Heart left ventricle (tissue), 16 donors: ENCODE results near the gene CAPN10. TPM values are rescaled to one million over a fixed set of nuclear protein-coding genes. Genes with fewer than 3 reads are reported as not detected.

Experiments used
- ATAC-seq, 4 donors: fragments of 200-7000 bp; cut with Tn5 transposase; one replicate each; pipeline ENCODE4 v1.9.1; 2020 to 2022; ENCODE audit warnings: moderate library complexity in 4 of 4, mild to moderate bottlenecking in 3 of 4, moderate number of reproducible peaks in 1 of 4
- DNase-seq, 5 donors: peaks; one replicate each; pipeline ENCODE4 v3.0.0-alpha.2; 2020
- H3K27ac ChIP-seq, 12 donors: fragments of 200-600 bp; sonication (generic) in 4 of 12; one replicate each; pipeline versions ENCODE4 v1.5.0 to v1.8.0; 2016 to 2022; ENCODE audit warnings: mild to moderate bottlenecking in 2 of 12
- H3K27me3 ChIP-seq, 9 donors: fragments of 200-600 bp; sonication (generic) in 2 of 9; one replicate each; pipeline versions ENCODE4 v1.5.1 to v1.8.0; 2016 to 2022; ENCODE audit warnings: mild to moderate bottlenecking in 3 of 9
- H3K36me3 ChIP-seq, 9 donors: fragments of 200-600 bp; sonication (generic) in 2 of 9; one replicate each; pipeline versions ENCODE4 v1.5.0 to v1.8.0; 2018 to 2022; ENCODE audit warnings: mild to moderate bottlenecking in 2 of 9
- H3K4me1 ChIP-seq, 12 donors: fragments of 200-600 bp; sonication (generic) in 4 of 12; one replicate each; pipeline versions ENCODE4 v1.5.0 to v1.8.0; 2016 to 2022; ENCODE audit warnings: mild to moderate bottlenecking in 3 of 12
- H3K4me3 ChIP-seq, 12 donors: fragments of 200-600 bp; sonication (generic) in 4 of 12; one replicate each; pipeline versions ENCODE4 v1.5.0 to v1.8.0; 2017 to 2022; ENCODE audit warnings: mild to moderate bottlenecking in 9 of 12, moderate library complexity in 4 of 12
- H3K9me3 ChIP-seq, 12 donors: fragments of 200-600 bp; sonication (generic) in 4 of 12; one replicate each; pipeline versions ENCODE4 v1.5.0 to v1.8.0; 2016 to 2022; ENCODE audit warnings: mild to moderate bottlenecking in 1 of 12
- CTCF ChIP-seq, 12 donors: fragments of 200-600 bp; sonication (generic) in 4 of 12; IDR thresholded peaks; one replicate each; pipeline versions ENCODE4 v1.5.0 to v1.8.0; 2018 to 2022; ENCODE audit warnings: antibody characterized with exemption in 12 of 12, mild to moderate bottlenecking in 5 of 12
- POLR2A ChIP-seq, 2 donors: fragments of 450-650 bp; IDR thresholded peaks; one replicate each; pipeline ENCODE4 v1.6.1; 2017; ENCODE audit warnings: antibody characterized with exemption in 2 of 2, mild to moderate bottlenecking in 2 of 2, moderate library complexity in 2 of 2
- WGBS, 4 donors: extraction: QIAGEN DNeasy Blood & Tissue Kit in 2 of 4; methylation state at CpG; one replicate each; pipeline versions ENCODE4 v1.1.5 to v1.1.7; 2013 to 2018; 5-methylcytosine and 5-hydroxymethylcytosine counted together
- intact Hi-C, 10 donors: fragments of 100-400 bp; cut with DNase I; formaldehyde crosslinking; loops; one replicate each; pipeline versions ENCODE4 v1.11.1 to v1.14.2; 2022
- polyA plus RNA-seq, 2 donors: library from polyadenylated mRNA; stranded (reverse); fragments of 200-250 nt; gene quantifications; one replicate each; pipeline ENCODE4 v1.2.3, GENCODE V29; 2013
- total RNA-seq, 9 donors: library from RNA; depleted of rRNA in 2 of 9; stranded (reverse); fragments of >200 nt in 2 of 9; fragmentation: NEBNext Ultra II Directional in 3 of 9; extraction: Animal tissue kit (Norgen Biotek cat#: 25700) in 3 of 9; gene quantifications; one replicate each; pipeline versions ENCODE4 v1.1.0 to v1.2.4, GENCODE V29; 2016 to 2023
- donor health status: ischemic (EF 13 %, LVEDD 7.1; RV severe dilation, severe dysfunction).
- donor health status: healthy with polysubstance abuse.
- donor health status: DM: no; HTN: yes; CAD: no.
- donor health status: DM: no; HTN: no; CAD: no.
- donor health status: ischemic (EF 25% LVEDD 6.9; RV normal size, moderate dysfunction).
- donor health status: ischemic (EF 25% LVEDD 5.7; RV mildly dilated, moderate dysfunction).
- donor health status: healthy.
- donor health status: DM: yes; HTN: yes; CAD: no.
- donor health status: ischemic (EF 35%, LVEDD 5.7; RV mildly dilated, moderate dysfunction).
- donor health status: nonischemic (EF 11% LVEDD 7.7; RV severe dilation, severe dysfunction).
- donor health status: DM: yes; HTN: yes; CAD: no.
- donor health status: PGD.
- donor health status: ischemic (EF 29% LVEDD 5.4; RV normal size, mild dysfunction).
- donor health status: nonischemic (EF 23%, LVEDD 6.1; RV moderate dilation, normal function).

Gene CAPN10
- total and polyA plus RNA-seq, 11 donors: 14.9 to 39.7 (median 21.9) TPM

GRCh38 chr2:240579771-240580614 is 6.5 kb upstream of the CAPN10 start:
- DNase-seq (peak in 3 of 5 donors; percentile 69 to 78 (median 77)), ATAC-seq (peak; percentile 60 to 89 (median 85))
- Histone ChIP-seq H3K4me1 (peaks cover 4 to 48% (median 27%) of the 10 kb centered on the region in 12 donors), H3K27me3 (no peaks in the 10 kb centered on the region), H3K9me3 (peaks cover 0 to 9% (median 0%) of the 10 kb centered on the region in 12 donors), H3K36me3 (peaks cover 0 to 43% (median 28%) of the 10 kb centered on the region in 9 donors), H3K27ac (peak overlapping the region; percentile 40 to 87 (median 75)), H3K4me3 (peak overlapping the region in 1 of 12 donors; percentile 5)
- TF ChIP-seq CTCF (IDR thresholded peaks at IDR 0.05): peak in 2 of 12 donors; percentile 17 to 28
- no peak for TF ChIP-seq POLR2A (IDR thresholded peaks at IDR 0.05)
- intact Hi-C loops: loop anchor here in 1 of 10 donors (10.0 kb wide), 1 partner anchor 345 kb away; no protein-coding TSS in a partner anchor
- 63 to 68% (median 65%) methylated on average over 27 of the region's 27 CpGs for WGBS, 4 donors

- WGBS, 4 donors: 86 to 96% (median 89%) methylated on average over 5 of the region's 5 CpGs
- DNase-seq (no peak), ATAC-seq (no peak)
- Histone ChIP-seq H3K36me3 (peaks cover 0 to 26% (median 14%) of the 10 kb centered on the region in 9 donors), H3K27me3 (no peaks in the 10 kb centered on the region), H3K4me1 (peaks cover 7 to 56% (median 34%) of the 10 kb centered on the region in 12 donors), H3K4me3 (no peak overlapping the region), H3K9me3 (peaks cover 0 to 9% (median 0%) of the 10 kb centered on the region in 12 donors), H3K27ac (no peak overlapping the region)
- TF ChIP-seq CTCF (IDR thresholded peaks at IDR 0.05) (no peak), POLR2A (IDR thresholded peaks at IDR 0.05) (no peak)
- intact Hi-C loops: loop anchor here in 1 of 10 donors (10.0 kb wide), 1 partner anchor 347 kb away; no protein-coding TSS in a partner anchor
Observed at GRCh38 chr2:240581811-240582210, 4.7 kb upstream of the CAPN10 start.

- Histone ChIP-seq H3K27ac (no peak overlapping the region), H3K4me3 (no peak overlapping the region), H3K27me3 (no peaks in the 10 kb centered on the region), H3K36me3 (peaks cover 0 to 16% (median 5%) of the 10 kb centered on the region in 9 donors), H3K9me3 (peaks cover 0 to 9% (median 0%) of the 10 kb centered on the region in 12 donors), H3K4me1 (peaks cover 7 to 61% (median 41%) of the 10 kb centered on the region in 12 donors)
- 82 to 91% (median 90%) methylated on average over 3 of the region's 3 CpGs for WGBS, 4 donors
- DNase-seq (no peak), ATAC-seq (no peak)
- intact Hi-C loops: loop anchor here in 1 of 10 donors (10.0 kb wide), 1 partner anchor 348 kb away; no protein-coding TSS in a partner anchor
- TF ChIP-seq CTCF (IDR thresholded peaks at IDR 0.05) (no peak), POLR2A (IDR thresholded peaks at IDR 0.05) (no peak)
Observed at GRCh38 chr2:240582781-240583180, 3.8 kb upstream of the CAPN10 start.

- DNase-seq: peak in 2 of 5 donors; percentile 7 to 44
- Histone ChIP-seq H3K9me3 (peaks cover 0 to 9% (median 0%) of the 10 kb centered on the region in 12 donors), H3K4me3 (no peak overlapping the region), H3K4me1 (peaks cover 7 to 62% (median 46%) of the 10 kb centered on the region in 12 donors), H3K27ac (no peak overlapping the region), H3K27me3 (no peaks in the 10 kb centered on the region), H3K36me3 (peaks cover 0 to 11% (median 0%) of the 10 kb centered on the region in 9 donors)
- intact Hi-C loops: loop anchor here in 1 of 10 donors (2.0 to 10.0 kb wide), 2 partner anchors 15 to 349 kb away; partner anchors contain the start of gene RNPEPL1
- no peak for TF ChIP-seq CTCF (IDR thresholded peaks at IDR 0.05)
- no peak for TF ChIP-seq POLR2A (IDR thresholded peaks at IDR 0.05)
- WGBS, 4 donors: 85 to 92% (median 88%) methylated on average over 4 of the region's 4 CpGs
- no peak for ATAC-seq
Observed at GRCh38 chr2:240583774-240584173, 2.8 kb upstream of the CAPN10 start.
